ENCODE measurements around the gene CCDC91. TPM values are rescaled to one million over a fixed set of nuclear protein-coding genes. Genes with fewer than 3 reads are reported as not detected.

The CCDC91 gene
- total RNA-seq, 1 donor from 2014 or later, result 23.5 TPM

- Histone ChIP-seq H3K27me3 (ENCODE audit: control insufficient read depth, insufficient read depth, low read length) (no peaks in the 10 kb centered on the region), H3K36me3 (ENCODE audit: control insufficient read depth, insufficient read depth, low read length) (no peaks in the 10 kb centered on the region), H3K4me3 (ENCODE audit: low read depth, low read length) (no peak overlapping the region)
- DNase-seq (ENCODE audit: low read depth), result no peak
- no peak for TF ChIP-seq CTCF (IDR thresholded peaks at IDR 0.05; ENCODE audit: insufficient read depth, low read length, poor library complexity, severe bottlenecking)
These were observed 316.8 kb downstream of the CCDC91 start for GRCh38 chr12:28507033-28507432.

GRCh38 chr12:28507867-28508266 is 317.6 kb downstream of the CCDC91 start:
- Histone ChIP-seq H3K36me3 (ENCODE audit: control insufficient read depth, insufficient read depth, low read length) (no peaks in the 10 kb centered on the region), H3K4me3 (ENCODE audit: low read depth, low read length) (no peak overlapping the region), H3K27me3 (ENCODE audit: control insufficient read depth, insufficient read depth, low read length) (no peaks in the 10 kb centered on the region)
- DNase-seq (ENCODE audit: low read depth), result no peak
- no peak for TF ChIP-seq CTCF (IDR thresholded peaks at IDR 0.05; ENCODE audit: insufficient read depth, low read length, poor library complexity, severe bottlenecking)

- DNase-seq (ENCODE audit: low read depth), result no peak
- no peak for TF ChIP-seq CTCF (IDR thresholded peaks at IDR 0.05; ENCODE audit: insufficient read depth, low read length, poor library complexity, severe bottlenecking)
- H3K36me3 ChIP-seq (ENCODE audit: control insufficient read depth, insufficient read depth, low read length), result no peaks in the 10 kb centered on the region
These were observed 322.1 kb downstream of the CCDC91 start for GRCh38 chr12:28512406-28512805.

GRCh38 chr12:28512876-28513275 is 322.6 kb downstream of the CCDC91 start:
- DNase-seq (ENCODE audit: low read depth), result no peak
- TF ChIP-seq CTCF (IDR thresholded peaks at IDR 0.05; ENCODE audit: insufficient read depth, low read length, poor library complexity, severe bottlenecking), result no peak
- Histone ChIP-seq H3K4me3 (ENCODE audit: low read depth, low read length) (no peak overlapping the region), H3K27me3 (ENCODE audit: control insufficient read depth, insufficient read depth, low read length) (no peaks in the 10 kb centered on the region), H3K36me3 (ENCODE audit: control insufficient read depth, insufficient read depth, low read length) (no peaks in the 10 kb centered on the region)

More at GRCh38 chr12:28512406-28512805, 322.1 kb downstream of the CCDC91 start:
- Histone ChIP-seq H3K4me3 (ENCODE audit: low read depth, low read length) (no peak overlapping the region), H3K27me3 (ENCODE audit: control insufficient read depth, insufficient read depth, low read length) (no peaks in the 10 kb centered on the region)

GRCh38 chr12:28513983-28514382 is 323.7 kb downstream of the CCDC91 start:
- DNase-seq (ENCODE audit: low read depth), result no peak
- Histone ChIP-seq H3K27me3 (ENCODE audit: control insufficient read depth, insufficient read depth, low read length) (no peaks in the 10 kb centered on the region), H3K4me3 (ENCODE audit: low read depth, low read length) (no peak overlapping the region), H3K36me3 (ENCODE audit: control insufficient read depth, insufficient read depth, low read length) (no peaks in the 10 kb centered on the region)
- no peak for TF ChIP-seq CTCF (IDR thresholded peaks at IDR 0.05; ENCODE audit: insufficient read depth, low read length, poor library complexity, severe bottlenecking)

GRCh38 chr12:28517101-28517500 is 326.8 kb downstream of the CCDC91 start:
- no peaks in the 10 kb centered on the region for H3K36me3 ChIP-seq (ENCODE audit: control insufficient read depth, insufficient read depth, low read length)
- TF ChIP-seq CTCF (IDR thresholded peaks at IDR 0.05; ENCODE audit: insufficient read depth, low read length, poor library complexity, severe bottlenecking), result no peak
- no peak overlapping the region for H3K4me3 ChIP-seq (ENCODE audit: low read depth, low read length)
- DNase-seq (ENCODE audit: low read depth), result no peak
- no peaks in the 10 kb centered on the region for H3K27me3 ChIP-seq (ENCODE audit: control insufficient read depth, insufficient read depth, low read length)

All from kidney epithelial cell (primary cell).